Measurements from ENCODE around the gene BMP15.

GRCh38 chrX:50871922-50872453, 38.5 kb upstream of the BMP15 start:
- TF ChIP-seq CTCF (IDR thresholded peaks at IDR 0.05), result no peak
- TF ChIP-seq, protein P1, sequence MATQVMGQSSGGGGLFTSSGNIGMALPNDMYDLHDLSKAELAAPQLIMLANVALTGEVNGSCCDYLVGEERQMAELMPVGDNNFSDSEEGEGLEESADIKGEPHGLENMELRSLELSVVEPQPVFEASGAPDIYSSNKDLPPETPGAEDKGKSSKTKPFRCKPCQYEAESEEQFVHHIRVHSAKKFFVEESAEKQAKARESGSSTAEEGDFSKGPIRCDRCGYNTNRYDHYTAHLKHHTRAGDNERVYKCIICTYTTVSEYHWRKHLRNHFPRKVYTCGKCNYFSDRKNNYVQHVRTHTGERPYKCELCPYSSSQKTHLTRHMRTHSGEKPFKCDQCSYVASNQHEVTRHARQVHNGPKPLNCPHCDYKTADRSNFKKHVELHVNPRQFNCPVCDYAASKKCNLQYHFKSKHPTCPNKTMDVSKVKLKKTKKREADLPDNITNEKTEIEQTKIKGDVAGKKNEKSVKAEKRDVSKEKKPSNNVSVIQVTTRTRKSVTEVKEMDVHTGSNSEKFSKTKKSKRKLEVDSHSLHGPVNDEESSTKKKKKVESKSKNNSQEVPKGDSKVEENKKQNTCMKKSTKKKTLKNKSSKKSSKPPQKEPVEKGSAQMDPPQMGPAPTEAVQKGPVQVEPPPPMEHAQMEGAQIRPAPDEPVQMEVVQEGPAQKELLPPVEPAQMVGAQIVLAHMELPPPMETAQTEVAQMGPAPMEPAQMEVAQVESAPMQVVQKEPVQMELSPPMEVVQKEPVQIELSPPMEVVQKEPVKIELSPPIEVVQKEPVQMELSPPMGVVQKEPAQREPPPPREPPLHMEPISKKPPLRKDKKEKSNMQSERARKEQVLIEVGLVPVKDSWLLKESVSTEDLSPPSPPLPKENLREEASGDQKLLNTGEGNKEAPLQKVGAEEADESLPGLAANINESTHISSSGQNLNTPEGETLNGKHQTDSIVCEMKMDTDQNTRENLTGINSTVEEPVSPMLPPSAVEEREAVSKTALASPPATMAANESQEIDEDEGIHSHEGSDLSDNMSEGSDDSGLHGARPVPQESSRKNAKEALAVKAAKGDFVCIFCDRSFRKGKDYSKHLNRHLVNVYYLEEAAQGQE (IDR thresholded peaks at IDR 0.05; ENCODE audit: insufficient read depth in 1 of 2, low read depth in 2 of 2, low read length in 1 of 2), result no peak
- no peak for TF ChIP-seq TCF7L2 (IDR thresholded peaks at IDR 0.05; ENCODE audit: low read depth, low read length)
- no peak for TF ChIP-seq SIN3A (IDR thresholded peaks at IDR 0.05; ENCODE audit: borderline replicate concordance, insufficient read depth, low read depth, low read length)

Measured in Panc1 (cell line).